ENCODE results near the gene TLR2. TPM values are rescaled to one million over a fixed set of nuclear protein-coding genes. Genes with fewer than 3 reads are reported as not detected.
"Not testable (repeated sequence)": the region's sequence is repeated elsewhere in the genome, so short reads cannot be mapped to it uniquely, and the experiment has no call there.

TLR2 gene
- total RNA-seq, 2 experiments from 2014 or later, result 0.41 TPM; not detected in 1

GRCh38 chr4:153646261-153646660, 37.8 kb upstream of the TLR2 start:
- Mint-ChIP-seq H3K4me3 (no peak overlapping the region), H3K9me3 (ENCODE audit: low read depth) (no peaks in the 10 kb centered on the region), H3K36me3 (no peaks in the 10 kb centered on the region), H3K27me3 (no peaks in the 10 kb centered on the region), H3K27ac (no peak overlapping the region), H3K4me1 (peaks cover 15% of the 10 kb centered on the region)
- no peak for ATAC-seq
- DNase-seq, result no peak
- CTCF ChIA-PET, result interaction anchor here (0.9 to 1.4 kb wide), 2 partner anchors 11 to 302 kb away, joined by 3 to 4 read pairs; partner anchors contain the start of gene MND1

DNA sequence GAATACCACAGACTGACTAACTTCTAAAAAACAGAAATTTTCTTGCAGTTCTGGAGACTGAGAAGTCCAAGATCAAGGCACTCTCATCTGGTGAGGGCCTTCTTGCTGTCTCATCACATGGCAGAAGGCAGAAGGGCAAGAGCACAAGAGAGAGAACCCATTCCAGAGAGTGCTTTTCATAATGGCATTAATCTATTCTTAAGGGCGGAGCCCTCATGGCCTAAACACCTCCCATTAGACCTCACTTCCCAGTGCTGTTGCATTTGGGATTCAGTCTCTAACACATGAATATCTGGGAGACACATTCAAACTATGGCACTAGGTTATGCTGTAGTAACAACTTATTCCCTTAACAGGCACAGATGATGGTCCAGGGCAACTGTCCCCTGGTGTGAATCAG, 37.1 kb upstream of the TLR2 start:
- Mint-ChIP-seq H3K9me3 (ENCODE audit: low read depth) (no peaks in the 10 kb centered on the region), H3K36me3 (no peaks in the 10 kb centered on the region), H3K4me3 (no peak overlapping the region), H3K4me1 (peaks cover 19% of the 10 kb centered on the region), H3K27ac (no peak overlapping the region), H3K27me3 (no peaks in the 10 kb centered on the region)
- DNase-seq (no peak), ATAC-seq (no peak)
- CTCF ChIA-PET, result interaction anchor here (0.9 to 2.0 kb wide), 4 partner anchors 12 to 303 kb away, joined by 3 to 11 read pairs (median 4); partner anchors contain the start of gene MND1

DNA sequence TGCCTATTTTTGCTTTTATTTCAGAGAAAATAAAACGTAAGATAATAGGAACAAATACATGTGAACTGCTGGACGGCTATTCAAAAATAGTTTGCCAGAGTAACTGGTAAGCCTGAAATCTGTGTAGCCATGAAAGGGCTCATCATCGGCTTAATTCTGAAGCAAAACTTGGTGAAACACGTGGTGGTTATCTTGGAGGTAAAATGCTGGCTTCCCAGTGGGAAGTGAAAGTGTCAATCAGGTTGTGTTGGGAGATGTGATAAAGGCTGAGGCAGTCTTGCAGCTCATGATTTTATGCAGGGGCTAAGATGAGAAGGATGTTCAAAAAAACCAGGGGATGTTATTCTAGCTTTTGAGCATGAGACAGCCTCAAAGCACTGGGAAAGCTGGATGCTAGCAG, 36.1 kb upstream of the TLR2 start:
- H3K9me3 Mint-ChIP-seq (ENCODE audit: low read depth), result no peaks in the 10 kb centered on the region
- ATAC-seq, result no peak
- CTCF ChIA-PET, result interaction anchor here (1.0 to 2.0 kb wide), 3 partner anchors 102 to 505 kb away, joined by 4 to 11 read pairs (median 4); no protein-coding TSS in a partner anchor
- no peak overlapping the region for H3K27ac Mint-ChIP-seq
- H3K4me1 Mint-ChIP-seq, result peaks cover 22% of the 10 kb centered on the region
- no peaks in the 10 kb centered on the region for H3K36me3 Mint-ChIP-seq
- no peaks in the 10 kb centered on the region for H3K27me3 Mint-ChIP-seq
- no peak for DNase-seq
- H3K4me3 Mint-ChIP-seq, result no peak overlapping the region

DNA sequence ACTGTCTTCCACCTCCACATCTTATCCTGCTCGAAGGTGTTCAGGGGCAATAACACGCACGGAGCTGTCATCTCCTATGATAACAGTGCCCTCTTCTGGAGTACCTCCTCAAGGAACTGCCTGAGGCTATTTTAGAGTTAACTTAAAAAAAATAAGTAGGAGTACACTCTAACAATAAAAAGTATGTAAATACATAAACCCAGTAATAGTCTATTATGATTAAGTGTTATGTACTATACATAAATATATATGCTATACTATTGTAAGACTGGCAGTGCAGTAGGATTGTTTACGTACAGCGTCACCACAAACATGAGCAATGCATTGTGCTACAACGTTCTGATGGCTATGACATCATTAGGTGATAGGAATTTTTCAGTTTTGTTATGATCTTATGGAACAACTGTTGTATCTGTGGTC, 34.5 kb upstream of the TLR2 start:
- Mint-ChIP-seq H3K4me3 (no peak overlapping the region), H3K27me3 (no peaks in the 10 kb centered on the region), H3K4me1 (peaks cover 17% of the 10 kb centered on the region), H3K36me3 (no peaks in the 10 kb centered on the region), H3K27ac (no peak overlapping the region), H3K9me3 (ENCODE audit: low read depth) (no peaks in the 10 kb centered on the region)
- no peak for ATAC-seq
- CTCF ChIA-PET, result interaction anchor here (0.7 to 2.2 kb wide), 8 partner anchors 56 to 513 kb away, joined by 3 to 5 read pairs (median 3); partner anchors contain the start of gene MND1
- DNase-seq, result no peak

DNA sequence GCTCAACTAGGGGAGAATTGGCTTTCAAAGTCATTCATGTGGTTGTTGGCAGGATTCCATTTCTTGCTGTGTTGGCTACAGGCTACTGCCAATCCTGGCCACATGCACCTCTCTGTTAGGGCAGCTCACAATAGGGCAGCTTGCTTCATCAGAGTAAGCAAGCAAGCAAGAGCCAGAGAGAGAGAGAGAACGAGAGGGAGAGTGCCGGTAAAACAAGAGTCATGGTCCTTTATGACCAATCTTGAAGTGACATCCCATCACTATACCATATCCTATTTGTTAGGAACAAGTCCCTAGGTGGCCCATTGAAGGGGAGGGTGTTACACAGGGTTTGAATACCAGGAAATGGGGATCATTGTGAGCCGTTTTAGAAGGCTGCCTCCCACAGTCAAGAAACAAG, 33.0 kb upstream of the TLR2 start:
- Mint-ChIP-seq H3K27me3 (peaks cover 6% of the 10 kb centered on the region), H3K4me3 (no peak overlapping the region), H3K36me3 (no peaks in the 10 kb centered on the region), H3K27ac (peak overlapping the region; percentile 79), H3K4me1 (peaks cover 20% of the 10 kb centered on the region), H3K9me3 (ENCODE audit: low read depth) (no peaks in the 10 kb centered on the region)
- no peak for DNase-seq
- CTCF ChIA-PET, result interaction anchor here (0.7 to 2.2 kb wide), 5 partner anchors 8 to 306 kb away, joined by 3 to 8 read pairs (median 3); no protein-coding TSS in a partner anchor
- no peak for ATAC-seq

DNA sequence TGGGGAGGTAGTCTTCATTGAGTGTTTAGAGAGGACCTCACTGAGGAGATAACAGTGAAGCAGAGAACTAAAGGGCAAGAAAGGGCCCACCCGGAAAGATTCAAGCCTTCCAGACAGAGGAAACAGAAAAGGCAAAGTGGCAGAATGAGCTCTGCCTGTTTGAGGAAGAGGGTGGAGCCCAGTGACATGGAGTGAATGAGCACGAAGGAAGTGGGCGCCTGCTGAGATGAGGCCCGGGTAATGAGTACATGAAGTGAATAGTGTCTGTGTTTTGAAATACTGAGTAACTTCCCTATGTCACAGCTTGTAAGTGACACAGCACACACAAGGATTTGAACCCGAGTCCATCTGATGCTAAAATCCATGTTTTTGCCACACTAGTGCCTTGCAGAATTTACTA, 32.5 kb upstream of the TLR2 start:
- CTCF ChIA-PET, result interaction anchor here (1.1 to 1.8 kb wide), 3 partner anchors 8 to 255 kb away, joined by 3 to 8 read pairs (median 3); no protein-coding TSS in a partner anchor
- Mint-ChIP-seq H3K27me3 (peaks cover 9% of the 10 kb centered on the region), H3K4me1 (peaks cover 20% of the 10 kb centered on the region), H3K9me3 (ENCODE audit: low read depth) (no peaks in the 10 kb centered on the region), H3K27ac (peak overlapping the region; percentile 79), H3K36me3 (no peaks in the 10 kb centered on the region), H3K4me3 (no peak overlapping the region)
- peak; percentile 75 for DNase-seq
- peak; percentile 93 for ATAC-seq

DNA sequence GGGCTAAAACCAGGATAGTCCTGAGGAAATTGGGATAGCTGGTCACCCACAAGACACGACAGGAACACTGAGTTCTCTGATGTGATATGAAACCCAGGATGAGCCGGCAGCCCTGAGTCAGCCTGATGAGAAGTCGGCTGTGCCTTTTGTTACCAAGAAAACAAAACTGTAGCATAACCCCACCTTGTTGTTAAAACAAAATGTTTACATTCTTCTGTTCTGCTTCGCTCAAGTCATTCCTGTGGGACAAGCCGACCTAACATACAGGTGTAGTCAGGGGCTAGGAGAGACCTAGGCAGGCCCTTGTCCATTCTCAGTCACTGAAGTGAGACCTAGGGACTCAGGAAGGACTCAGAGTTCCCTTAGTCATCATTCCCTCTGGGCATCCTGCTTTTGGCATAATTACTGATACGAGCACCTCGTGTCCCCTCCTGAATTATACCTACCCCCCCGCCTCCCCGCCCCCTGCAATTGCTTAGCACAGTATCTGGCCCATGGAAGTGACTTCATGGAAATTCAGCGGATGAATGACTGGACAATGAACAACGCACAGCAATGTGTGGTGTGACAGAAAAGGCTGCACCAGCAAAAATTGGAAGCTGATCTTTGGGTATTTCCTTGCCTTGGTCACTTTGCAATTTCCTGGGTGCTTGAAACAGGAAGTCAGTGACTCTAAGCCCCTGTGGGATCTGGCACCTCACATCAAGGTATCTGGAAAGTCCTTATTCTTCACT, 31.9 kb upstream of the TLR2 start:
- Mint-ChIP-seq H3K4me3 (no peak overlapping the region), H3K36me3 (no peaks in the 10 kb centered on the region), H3K27ac (peak overlapping the region; percentile 79), H3K9me3 (ENCODE audit: low read depth) (no peaks in the 10 kb centered on the region), H3K4me1 (peaks cover 20% of the 10 kb centered on the region), H3K27me3 (peaks cover 11% of the 10 kb centered on the region)
- DNase-seq (no peak), ATAC-seq (no peak)
- CTCF ChIA-PET, result interaction anchor here (0.9 to 1.2 kb wide), 4 partner anchors 9 to 18 kb away, joined by 3 to 8 read pairs (median 4); no protein-coding TSS in a partner anchor

DNA sequence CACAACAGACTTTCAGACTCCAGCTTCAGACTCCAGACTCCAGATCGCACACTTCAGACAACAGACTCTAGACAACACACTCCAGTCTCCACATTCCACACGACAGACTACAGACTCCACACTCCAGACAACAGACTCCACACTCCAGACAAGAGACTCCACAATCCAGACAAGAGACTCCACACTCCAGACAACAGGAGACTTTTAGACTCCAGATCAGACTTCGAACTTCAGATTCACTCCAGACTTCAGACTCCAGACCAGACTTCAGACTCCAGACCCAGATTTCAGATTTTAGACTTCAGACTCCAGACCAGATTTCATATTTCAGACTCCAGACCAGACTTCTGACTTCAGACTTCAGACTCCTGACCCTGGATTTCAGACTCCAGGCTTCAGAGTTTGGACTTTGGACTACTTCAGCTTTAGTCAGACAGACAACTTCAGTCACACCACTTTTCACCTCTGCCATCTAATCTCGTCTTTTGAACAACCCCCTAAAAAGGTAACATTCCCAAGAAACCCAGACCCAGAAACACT, 29.0 kb upstream of the TLR2 start:
- no peaks in the 10 kb centered on the region for H3K36me3 Mint-ChIP-seq
- H3K27ac Mint-ChIP-seq, result no peak overlapping the region
- no peak for DNase-seq
- no peak overlapping the region for H3K4me3 Mint-ChIP-seq
- H3K27me3 Mint-ChIP-seq, result peaks cover 17% of the 10 kb centered on the region
- CTCF ChIA-PET, result interaction anchor here (1.0 kb wide), 1 partner anchor 12 kb away, joined by 4 read pairs; no protein-coding TSS in a partner anchor
- no peak for ATAC-seq
- no peaks in the 10 kb centered on the region for H3K9me3 Mint-ChIP-seq (ENCODE audit: low read depth)
- peaks cover 17% of the 10 kb centered on the region for H3K4me1 Mint-ChIP-seq

- Mint-ChIP-seq H3K4me1 (peaks cover 17% of the 10 kb centered on the region), H3K27me3 (peaks cover 17% of the 10 kb centered on the region), H3K4me3 (no peak overlapping the region), H3K9me3 (ENCODE audit: low read depth) (no peaks in the 10 kb centered on the region), H3K27ac (no peak overlapping the region), H3K36me3 (no peaks in the 10 kb centered on the region)
- CTCF ChIA-PET, result no interaction called here
- no peak for DNase-seq
- ATAC-seq, result no peak
Measured at GRCh38 chr4:153655928-153656327, 28.2 kb upstream of the TLR2 start.

DNA sequence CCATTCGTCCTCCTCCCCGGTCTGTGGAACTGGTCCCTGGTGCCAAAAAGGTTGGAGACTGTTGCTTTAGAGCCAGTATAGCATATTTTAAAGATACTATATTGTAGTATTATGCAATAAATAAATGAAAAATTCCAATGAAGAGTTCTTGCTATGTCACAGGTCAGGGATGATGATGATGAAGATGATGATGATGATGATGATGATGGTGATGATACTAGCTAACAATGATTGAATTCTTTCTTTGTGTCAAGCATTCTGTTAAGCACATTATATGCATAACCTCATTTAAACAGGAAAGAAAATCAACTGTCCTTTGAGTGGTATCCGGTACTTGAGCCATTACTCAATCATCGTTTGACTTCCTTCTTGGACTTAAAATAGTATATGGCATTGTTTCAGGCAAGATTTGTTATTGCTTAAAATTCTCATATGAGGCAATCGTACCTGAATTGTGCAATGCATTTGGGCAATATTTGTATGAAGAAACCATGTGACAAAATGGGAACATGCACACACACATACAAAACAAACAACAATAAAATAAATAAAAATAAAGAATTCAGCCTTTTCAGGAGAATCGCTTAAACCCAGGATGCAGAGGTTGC, 22.8 kb upstream of the TLR2 start:
- ATAC-seq (no peak), DNase-seq (no peak)
- H3K4me1 Mint-ChIP-seq, result no peaks in the 10 kb centered on the region
- H3K27me3 Mint-ChIP-seq, result peaks cover 11% of the 10 kb centered on the region
- no peak overlapping the region for H3K4me3 Mint-ChIP-seq
- no peak overlapping the region for H3K27ac Mint-ChIP-seq
- CTCF ChIA-PET, result no interaction called here
- H3K9me3 Mint-ChIP-seq (ENCODE audit: low read depth), result peaks cover 3% of the 10 kb centered on the region
- H3K36me3 Mint-ChIP-seq, result no peaks in the 10 kb centered on the region

DNA sequence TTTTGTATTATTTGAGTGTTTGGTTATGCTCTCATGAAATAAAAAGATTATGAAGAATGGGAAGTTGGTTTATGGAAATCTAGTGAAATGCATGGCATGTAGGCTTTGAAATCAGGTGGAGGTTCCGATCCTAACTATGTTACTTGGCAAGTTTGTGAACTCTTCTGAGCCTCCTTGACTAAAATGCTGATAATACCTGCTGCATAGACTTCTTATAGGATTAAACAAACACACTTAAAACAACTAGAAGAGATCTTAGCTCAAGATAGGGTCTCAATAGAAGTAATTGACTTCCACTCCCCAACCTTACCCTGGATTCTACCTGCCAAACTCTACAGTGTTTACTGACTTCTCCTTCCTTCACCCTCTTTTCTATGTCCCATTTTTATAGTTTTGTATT, 22.2 kb upstream of the TLR2 start:
- H3K36me3 Mint-ChIP-seq, result no peaks in the 10 kb centered on the region
- no peak overlapping the region for H3K4me3 Mint-ChIP-seq
- ATAC-seq (no peak), DNase-seq (no peak)
- H3K9me3 Mint-ChIP-seq (ENCODE audit: low read depth), result peaks cover 3% of the 10 kb centered on the region
- no peaks in the 10 kb centered on the region for H3K4me1 Mint-ChIP-seq
- CTCF ChIA-PET, result no interaction called here
- peaks cover 7% of the 10 kb centered on the region for H3K27me3 Mint-ChIP-seq
- H3K27ac Mint-ChIP-seq, result no peak overlapping the region

GRCh38 chr4:153663667-153664066, 20.4 kb upstream of the TLR2 start:
- ATAC-seq, result no peak
- CTCF ChIA-PET, result interaction anchor here (1.4 kb wide), 1 partner anchor 20 kb away, joined by 4 read pairs; no protein-coding TSS in a partner anchor
- Mint-ChIP-seq H3K4me1 (no peaks in the 10 kb centered on the region), H3K27ac (no peak overlapping the region), H3K36me3 (no peaks in the 10 kb centered on the region), H3K27me3 (peaks cover 12% of the 10 kb centered on the region), H3K9me3 (ENCODE audit: low read depth) (peaks cover 3% of the 10 kb centered on the region), H3K4me3 (no peak overlapping the region)
- DNase-seq, result no peak

DNA sequence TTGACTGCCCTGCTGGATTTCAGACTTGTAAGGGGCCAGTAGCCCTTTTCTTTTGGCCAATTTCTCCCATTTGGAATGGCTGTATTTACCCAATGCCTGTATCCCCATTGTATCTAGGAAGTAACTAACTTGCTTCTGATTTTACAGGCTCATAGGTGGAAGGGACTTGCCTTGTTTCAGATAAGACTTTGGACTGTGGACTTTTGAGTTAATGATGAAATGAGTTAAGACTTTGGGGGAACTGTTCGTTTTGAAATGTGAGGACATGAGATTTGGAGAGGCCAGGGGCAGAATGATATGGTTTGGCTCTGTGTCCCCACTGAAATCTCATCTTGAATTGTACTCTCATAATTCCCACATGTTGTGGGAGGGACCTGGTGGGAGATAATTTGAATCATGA, 17.6 kb upstream of the TLR2 start:
- CTCF ChIA-PET; H3K4me1 Mint-ChIP-seq; DNase-seq; H3K4me3 Mint-ChIP-seq; H3K27ac Mint-ChIP-seq; ATAC-seq; H3K9me3 Mint-ChIP-seq (ENCODE audit: low read depth); H3K36me3 Mint-ChIP-seq: not testable (repeated sequence)
- H3K27me3 Mint-ChIP-seq, result peaks cover 28% of the 10 kb centered on the region
